Measurements from ENCODE around the gene SORBS2.

DNA sequence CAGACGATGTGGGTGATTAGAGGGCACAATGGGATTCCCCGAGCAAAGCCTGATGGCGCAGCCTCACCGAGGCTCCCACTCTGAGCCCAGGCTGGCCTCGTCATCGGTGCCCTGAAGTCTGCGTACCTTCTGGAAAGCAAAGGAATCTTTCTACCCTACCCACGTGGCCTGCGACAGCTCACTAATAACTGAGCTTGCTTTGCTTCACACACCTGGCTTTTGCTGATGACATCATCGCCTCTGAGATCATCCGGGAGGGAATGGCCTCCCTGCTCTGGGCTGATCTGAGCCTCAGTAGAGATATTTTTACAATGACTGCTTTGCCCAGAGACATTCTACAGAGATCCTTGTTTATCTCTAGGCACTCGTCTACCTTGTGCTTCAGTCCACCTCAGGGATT is 231.3 kb downstream of the SORBS2 start:
- TF ChIP-seq CTCF (IDR thresholded peaks at IDR 0.05; ENCODE audit: borderline replicate concordance, extremely low read depth, low read length, poor library complexity, severe bottlenecking) (no peak), EZH2 (IDR thresholded peaks at IDR 0.05; ENCODE audit: borderline replicate concordance, low read depth, low read length, severe bottlenecking) (no peak)

All from DND-41 (cell line).